ENCODE measurements around the gene STC2.
"Not testable (repeated sequence)": the region's sequence is repeated elsewhere in the genome, so short reads cannot be mapped to it uniquely, and the experiment has no call there.

Gene STC2

DNA sequence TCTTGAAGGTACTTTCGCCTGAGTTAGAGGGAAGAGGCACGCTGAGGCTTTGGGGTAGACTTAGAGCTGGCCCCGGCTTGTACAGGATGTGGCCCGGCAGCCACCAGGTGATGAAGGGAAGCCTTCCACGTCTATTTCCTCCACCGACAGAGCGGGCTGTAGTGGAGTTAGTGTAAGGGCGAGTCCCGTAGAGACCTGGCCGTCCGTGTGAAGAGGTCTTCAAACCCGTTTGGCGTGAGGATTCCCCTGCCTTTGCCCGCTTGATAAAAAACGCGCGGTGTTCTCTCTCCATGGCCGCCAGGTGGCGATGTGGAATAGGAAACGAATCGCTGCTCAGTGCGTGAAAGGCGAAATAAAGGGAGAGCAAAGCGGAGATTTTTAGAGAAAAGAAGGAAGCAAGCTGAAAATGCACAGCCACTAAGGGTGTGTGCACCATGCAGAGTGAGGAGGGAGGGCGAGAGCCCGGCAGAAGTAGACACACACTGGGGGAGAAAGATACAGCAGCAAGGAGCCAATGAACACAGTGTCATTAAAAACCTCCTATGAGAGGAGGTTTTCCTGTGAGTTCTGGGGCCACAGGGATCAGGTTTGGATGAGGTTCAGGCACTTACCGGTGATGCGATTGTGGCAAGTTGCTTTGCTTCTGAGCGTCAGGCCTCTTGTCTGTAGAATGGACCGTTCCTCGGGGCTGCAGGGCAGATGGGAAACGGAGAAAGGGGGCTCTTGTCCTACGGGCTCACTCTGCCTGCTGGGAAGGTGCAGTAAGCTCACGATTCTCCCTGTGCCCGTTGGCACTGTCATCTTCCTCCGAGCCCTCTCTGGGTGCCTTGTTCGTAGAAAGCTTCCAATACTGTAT lies 34.2 kb downstream of the STC2 start:
- no peak overlapping the region for H3K4me3 ChIP-seq (ENCODE audit: low read depth, low read length)
- peak; percentile 80 for TF ChIP-seq CTCF (IDR thresholded peaks at IDR 0.05; ENCODE audit: borderline replicate concordance, insufficient read depth, low read depth, low read length)

GRCh38 chr5:173291722-173292658 lies 36.2 kb downstream of the STC2 start:
- H3K4me3 ChIP-seq (ENCODE audit: low read depth, low read length) = no peak overlapping the region
- TF ChIP-seq CTCF (IDR thresholded peaks at IDR 0.05; ENCODE audit: borderline replicate concordance, insufficient read depth, low read depth, low read length) = no peak

DNA sequence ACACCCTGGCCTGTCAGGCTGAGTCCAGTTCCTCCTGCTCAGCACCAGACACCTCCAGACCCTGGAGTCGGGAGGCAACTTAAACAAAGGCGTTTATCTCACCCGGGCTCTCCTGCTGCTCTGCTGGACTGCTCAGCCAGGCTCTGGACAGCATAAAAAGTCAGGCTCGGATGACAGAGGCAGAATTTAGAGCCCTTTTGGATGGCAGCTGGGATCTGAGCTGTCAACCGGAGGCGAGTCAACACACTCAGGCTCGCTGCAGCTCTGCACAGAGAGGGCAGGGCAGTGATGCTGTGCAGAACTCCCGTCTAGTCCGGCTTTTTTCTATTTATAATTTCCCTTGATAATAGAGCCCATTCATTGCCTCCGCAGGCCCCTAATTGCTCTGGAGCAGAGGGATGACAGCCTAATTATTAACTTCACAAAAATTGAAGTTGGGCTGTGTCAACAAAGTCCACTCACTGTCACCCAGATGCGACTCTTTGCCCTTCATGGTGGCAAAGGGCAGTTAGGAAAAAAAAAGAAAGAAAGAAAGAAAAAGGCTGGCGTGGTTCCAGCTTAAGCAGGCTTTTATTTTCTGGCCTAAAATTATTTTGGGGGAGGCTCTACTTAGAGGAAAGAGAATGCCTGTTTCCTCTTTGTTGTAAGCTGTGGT lies 37.6 kb downstream of the STC2 start:
- H3K4me3 ChIP-seq (ENCODE audit: low read depth, low read length) = no peak overlapping the region
- TF ChIP-seq CTCF (IDR thresholded peaks at IDR 0.05; ENCODE audit: borderline replicate concordance, insufficient read depth, low read depth, low read length) = no peak

- no peak overlapping the region for H3K4me3 ChIP-seq (ENCODE audit: low read depth, low read length)
- TF ChIP-seq CTCF (IDR thresholded peaks at IDR 0.05; ENCODE audit: borderline replicate concordance, insufficient read depth, low read depth, low read length) = no peak
Measured at GRCh38 chr5:173289372-173289771, 38.8 kb downstream of the STC2 start.

GRCh38 chr5:173288632-173289031 lies 39.6 kb downstream of the STC2 start:
- H3K4me3 ChIP-seq (ENCODE audit: low read depth, low read length) = no peak overlapping the region

DNA sequence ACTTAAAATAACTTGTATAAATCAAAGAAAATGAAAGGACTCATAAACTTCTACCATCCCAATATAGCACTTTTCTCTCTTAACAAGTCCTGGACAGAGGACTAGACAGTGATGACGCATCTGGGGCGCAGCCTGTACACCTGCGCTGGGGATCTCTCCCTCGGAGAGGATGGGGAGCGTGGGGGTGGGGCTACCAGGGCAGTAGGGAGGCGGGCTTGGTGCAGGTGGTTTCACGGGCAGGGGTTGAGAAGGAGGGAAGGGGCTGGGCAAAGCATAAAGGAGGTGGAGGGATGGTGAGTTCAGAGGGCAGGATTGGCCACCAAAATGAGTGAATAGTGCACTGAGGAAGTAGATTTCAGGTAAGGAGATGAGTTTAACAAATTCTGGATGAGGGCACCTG lies 41.1 kb downstream of the STC2 start:
- no peak for TF ChIP-seq CTCF (IDR thresholded peaks at IDR 0.05; ENCODE audit: borderline replicate concordance, insufficient read depth, low read depth, low read length)
- no peak overlapping the region for H3K4me3 ChIP-seq (ENCODE audit: low read depth, low read length)

More at GRCh38 chr5:173288632-173289031, 39.6 kb downstream of the STC2 start:
- no peak for TF ChIP-seq CTCF (IDR thresholded peaks at IDR 0.05; ENCODE audit: borderline replicate concordance, insufficient read depth, low read depth, low read length)

GRCh38 chr5:173284343-173284958 lies 43.8 kb downstream of the STC2 start:
- not testable (repeated sequence) for H3K4me3 ChIP-seq (ENCODE audit: low read depth, low read length)

Data from GM12875 (cell line).